ENCODE results near the gene NLK. TPM values are rescaled to one million over a fixed set of nuclear protein-coding genes. Genes with fewer than 3 reads are reported as not detected.
"Not testable (repeated sequence)": the region's sequence is repeated elsewhere in the genome, so short reads cannot be mapped to it uniquely, and the experiment has no call there.

The NLK gene
- total and polyA plus RNA-seq, 8 donors = 18.8 to 21.3 (median 20.1) TPM

- Histone ChIP-seq H3K27me3 (no peaks in the 10 kb centered on the region), H3K4me1 (no peaks in the 10 kb centered on the region), H3K27ac (no peak overlapping the region), H3K9me3 (no peaks in the 10 kb centered on the region), H3K36me3 (no peaks in the 10 kb centered on the region), H3K4me3 (no peak overlapping the region)
- TF ChIP-seq, protein P1, sequence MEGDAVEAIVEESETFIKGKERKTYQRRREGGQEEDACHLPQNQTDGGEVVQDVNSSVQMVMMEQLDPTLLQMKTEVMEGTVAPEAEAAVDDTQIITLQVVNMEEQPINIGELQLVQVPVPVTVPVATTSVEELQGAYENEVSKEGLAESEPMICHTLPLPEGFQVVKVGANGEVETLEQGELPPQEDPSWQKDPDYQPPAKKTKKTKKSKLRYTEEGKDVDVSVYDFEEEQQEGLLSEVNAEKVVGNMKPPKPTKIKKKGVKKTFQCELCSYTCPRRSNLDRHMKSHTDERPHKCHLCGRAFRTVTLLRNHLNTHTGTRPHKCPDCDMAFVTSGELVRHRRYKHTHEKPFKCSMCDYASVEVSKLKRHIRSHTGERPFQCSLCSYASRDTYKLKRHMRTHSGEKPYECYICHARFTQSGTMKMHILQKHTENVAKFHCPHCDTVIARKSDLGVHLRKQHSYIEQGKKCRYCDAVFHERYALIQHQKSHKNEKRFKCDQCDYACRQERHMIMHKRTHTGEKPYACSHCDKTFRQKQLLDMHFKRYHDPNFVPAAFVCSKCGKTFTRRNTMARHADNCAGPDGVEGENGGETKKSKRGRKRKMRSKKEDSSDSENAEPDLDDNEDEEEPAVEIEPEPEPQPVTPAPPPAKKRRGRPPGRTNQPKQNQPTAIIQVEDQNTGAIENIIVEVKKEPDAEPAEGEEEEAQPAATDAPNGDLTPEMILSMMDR (IDR thresholded peaks at IDR 0.05) = no peak
- DNase-seq = no peak
- ATAC-seq = no peak
- intact Hi-C loops (cut with DNase I) = no loop called here
Measured at GRCh38 chr17:28151001-28151400, 108.5 kb downstream of the NLK start.

DNA sequence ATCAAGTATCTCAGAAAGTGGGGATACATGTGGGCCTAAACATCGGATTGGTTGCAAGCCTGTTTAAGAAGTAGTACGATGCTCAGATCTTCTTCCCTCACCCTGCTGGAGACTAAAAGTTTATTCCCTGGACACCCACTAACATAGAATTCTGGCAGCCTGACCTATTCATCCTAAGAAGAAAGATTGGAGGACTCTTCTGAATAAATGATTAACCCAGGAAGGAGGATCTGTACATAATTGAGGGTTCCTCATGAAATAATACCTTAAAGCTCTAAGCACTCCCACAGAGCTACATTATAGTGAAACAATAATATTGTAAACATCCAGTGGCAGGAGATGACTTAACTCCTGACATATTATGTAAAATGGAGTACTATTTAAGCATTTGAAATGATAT, 111.7 kb downstream of the NLK start:
- Histone ChIP-seq H3K4me3 (no peak overlapping the region), H3K36me3 (no peaks in the 10 kb centered on the region), H3K9me3 (no peaks in the 10 kb centered on the region), H3K4me1 (no peaks in the 10 kb centered on the region), H3K27me3 (no peaks in the 10 kb centered on the region), H3K27ac (no peak overlapping the region)
- DNase-seq (no peak), ATAC-seq (peak; percentile 77)
- TF ChIP-seq, protein P1 (IDR thresholded peaks at IDR 0.05) = no peak
- intact Hi-C loops (cut with DNase I) = no loop called here

DNA sequence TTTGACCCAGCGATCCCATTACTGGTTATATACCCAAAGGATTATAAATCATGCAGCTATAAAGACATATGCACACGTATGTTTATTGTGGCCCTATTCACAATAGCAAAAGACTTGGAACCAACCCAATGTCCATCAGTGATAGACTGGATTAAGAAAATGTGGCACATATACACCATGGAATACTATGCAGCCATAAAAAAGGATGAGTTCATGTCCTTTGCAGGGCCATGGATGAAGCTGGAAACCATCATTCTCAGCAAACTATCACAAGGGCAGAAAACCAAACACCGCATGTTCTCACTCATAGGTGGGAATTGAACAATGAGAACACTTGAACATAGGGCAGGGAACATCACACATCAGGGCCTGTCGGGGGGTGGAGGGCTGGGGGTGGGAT, 112.9 kb downstream of the NLK start:
- intact Hi-C loops (cut with DNase I); H3K4me3 ChIP-seq; H3K27me3 ChIP-seq; H3K9me3 ChIP-seq; DNase-seq; H3K36me3 ChIP-seq; H3K27ac ChIP-seq; ATAC-seq; H3K4me1 ChIP-seq: not testable (repeated sequence)

DNA sequence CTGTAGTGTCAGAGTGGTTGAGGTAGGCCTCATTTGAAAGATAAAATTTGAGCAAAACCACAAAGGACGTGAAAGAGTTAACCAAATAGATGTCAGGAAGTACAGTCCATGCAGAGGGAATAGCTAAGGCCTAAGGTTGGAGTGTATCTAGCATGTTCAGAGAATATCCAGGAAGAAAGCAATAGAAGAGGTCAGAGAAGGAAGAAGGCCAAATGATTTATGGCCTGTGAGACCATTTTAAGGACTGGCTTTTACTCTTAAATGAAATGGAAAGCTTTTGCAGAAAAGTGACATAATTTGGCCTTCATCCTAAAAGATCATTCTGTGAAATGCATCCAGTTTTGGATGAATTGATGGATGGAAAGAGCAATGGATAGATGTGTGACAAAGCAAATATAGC, 116.5 kb downstream of the NLK start:
- no peak for DNase-seq
- intact Hi-C loops (cut with DNase I) = no loop called here
- H3K27me3 ChIP-seq = no peaks in the 10 kb centered on the region
- H3K4me3 ChIP-seq = no peak overlapping the region
- H3K36me3 ChIP-seq = no peaks in the 10 kb centered on the region
- TF ChIP-seq, protein P1 (IDR thresholded peaks at IDR 0.05) = no peak
- ATAC-seq = no peak
- no peaks in the 10 kb centered on the region for H3K4me1 ChIP-seq
- H3K9me3 ChIP-seq = no peaks in the 10 kb centered on the region
- H3K27ac ChIP-seq = no peak overlapping the region

DNA sequence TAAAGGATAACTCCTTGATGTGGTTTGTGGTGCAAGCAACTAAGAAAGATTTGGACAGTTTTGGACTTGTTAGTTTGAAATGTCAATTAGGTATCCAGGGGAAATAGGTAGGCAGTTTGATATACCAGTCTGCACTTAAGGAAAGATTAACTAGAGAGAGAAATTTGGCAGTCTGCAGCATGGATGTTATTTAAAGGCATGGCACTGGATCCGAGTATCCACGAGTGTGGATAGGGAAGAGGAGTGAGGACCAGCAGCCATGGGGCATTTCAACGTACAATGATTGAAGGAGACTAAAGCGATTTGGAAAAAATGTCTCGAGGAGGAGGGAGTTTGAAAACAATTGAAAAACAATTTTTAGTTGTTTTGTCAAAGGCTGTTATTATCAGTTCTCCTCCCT, 117.4 kb downstream of the NLK start:
- Histone ChIP-seq H3K9me3 (no peaks in the 10 kb centered on the region), H3K4me3 (no peak overlapping the region), H3K27me3 (no peaks in the 10 kb centered on the region), H3K4me1 (no peaks in the 10 kb centered on the region), H3K36me3 (no peaks in the 10 kb centered on the region), H3K27ac (no peak overlapping the region)
- ATAC-seq (no peak), DNase-seq (no peak)
- TF ChIP-seq, protein P1 (IDR thresholded peaks at IDR 0.05) = no peak
- intact Hi-C loops (cut with DNase I) = no loop called here

GRCh38 chr17:28160610-28161009, 118.1 kb downstream of the NLK start:
- TF ChIP-seq, protein P1 (IDR thresholded peaks at IDR 0.05) = no peak
- Histone ChIP-seq H3K4me3 (no peak overlapping the region), H3K4me1 (no peaks in the 10 kb centered on the region), H3K9me3 (no peaks in the 10 kb centered on the region), H3K36me3 (no peaks in the 10 kb centered on the region), H3K27ac (no peak overlapping the region), H3K27me3 (no peaks in the 10 kb centered on the region)
- DNase-seq (no peak), ATAC-seq (no peak)
- intact Hi-C loops (cut with DNase I) = no loop called here

Data from left lung (tissue), 10 donors.